NCI-H1048 (cell line): Measurements from ENCODE around the gene TAF11L3.
"Not testable (repeated sequence)": the region's sequence is repeated elsewhere in the genome, so short reads cannot be mapped to it uniquely, and the experiment has no call there.

Source experiments
- DNase-seq: peaks from one replicate; lab custom pipeline; 2025; lab: John Stamatoyannopoulos, UW

Gene TAF11L3

GRCh38 chr5:17518067-17518466, at the start of gene TAF11L3:
TSS of gene TAF11L3 (plus strand) at chr5:17518367.
- DNase-seq, result not testable (repeated sequence)

DNA sequence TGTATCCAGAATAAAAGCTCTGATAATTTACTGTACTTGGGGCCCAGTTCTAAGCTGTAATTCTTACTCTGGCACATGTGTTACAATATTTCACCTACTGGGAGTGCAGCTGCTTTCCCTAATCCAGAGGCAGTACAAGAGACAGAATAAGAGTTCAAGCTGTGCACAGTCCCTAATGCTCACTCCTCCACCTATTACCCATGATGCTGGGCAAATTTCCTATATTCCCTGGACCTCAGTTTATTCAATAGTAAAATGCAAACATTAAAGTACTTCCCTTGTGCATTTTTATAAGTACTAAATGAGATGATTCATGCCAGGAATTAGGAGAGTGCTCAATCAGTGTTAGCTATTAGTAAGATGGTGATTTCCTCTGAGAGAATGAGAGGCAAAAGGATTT, 48.1 kb upstream of the TAF11L3 start:
- no peak for DNase-seq

DNA sequence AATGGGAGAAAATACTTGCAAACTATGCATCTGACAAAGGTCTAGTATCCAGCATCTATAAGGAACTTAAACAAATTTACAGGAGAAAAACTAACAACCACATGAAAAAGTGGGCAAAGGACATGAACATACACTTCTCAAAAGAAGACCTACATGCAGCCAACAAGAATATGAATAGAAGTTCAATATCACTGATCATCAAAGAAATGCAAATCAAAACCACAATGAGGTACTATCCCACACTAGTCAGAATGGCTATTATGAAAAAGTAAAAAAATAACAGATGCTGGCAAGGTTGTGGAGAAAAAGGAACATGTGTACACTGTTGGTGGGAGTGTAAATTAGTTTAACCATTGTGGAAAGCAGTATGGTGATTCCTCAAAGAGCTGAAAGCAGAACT, 43.1 kb upstream of the TAF11L3 start:
- not testable (repeated sequence) for DNase-seq

DNA sequence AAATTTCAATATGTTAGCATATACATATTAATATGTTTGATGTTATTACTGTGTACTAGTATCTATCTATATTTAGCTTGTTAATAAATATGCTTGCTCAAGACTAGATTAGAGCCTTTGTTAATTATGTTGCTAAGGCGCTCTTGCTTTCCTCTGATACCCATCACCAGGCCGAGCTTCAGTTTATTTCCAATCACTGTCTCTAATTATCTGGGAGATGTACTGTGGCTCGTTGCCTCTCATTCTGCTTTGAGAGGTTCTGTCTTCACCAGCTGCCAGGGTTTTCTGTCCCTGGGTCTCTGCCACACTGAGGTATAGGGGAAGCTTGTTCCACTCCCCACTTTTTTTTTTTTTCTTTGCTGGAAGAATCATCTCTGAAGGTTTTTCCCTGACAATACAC, 41.1 kb upstream of the TAF11L3 start:
- DNase-seq, result no peak

DNA sequence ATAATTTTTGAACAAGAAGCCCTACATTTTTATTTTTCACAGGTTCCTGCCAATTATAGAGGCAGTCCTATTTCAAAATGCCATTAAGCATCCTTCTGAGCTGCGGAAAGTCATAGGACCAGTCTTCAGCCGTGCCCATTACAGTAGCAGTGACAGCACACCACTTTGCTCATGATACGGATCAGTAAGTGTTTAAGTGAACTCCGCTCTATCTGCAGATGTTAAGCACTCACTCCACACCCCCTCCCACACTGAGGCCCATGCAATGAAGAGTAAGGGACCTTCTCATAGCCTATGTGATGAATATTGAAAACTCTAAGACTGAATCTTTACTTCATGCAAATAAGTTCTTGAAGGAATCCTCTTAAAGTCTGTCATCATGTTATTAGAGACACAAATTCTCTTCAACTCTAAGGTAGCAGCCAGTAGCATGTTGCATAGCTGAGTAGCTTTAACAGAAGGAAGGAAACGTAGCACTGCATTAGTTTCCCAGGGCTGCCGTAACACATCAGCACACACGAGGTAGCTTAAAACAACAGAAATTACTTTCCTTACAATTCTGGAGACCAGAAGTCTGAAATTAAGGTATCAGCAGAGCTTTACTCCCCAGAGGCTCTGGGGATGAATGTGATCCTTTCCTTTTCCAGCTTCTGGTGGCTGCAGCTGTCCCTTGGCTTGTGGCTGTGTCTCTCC, 40.4 kb upstream of the TAF11L3 start:
- no peak for DNase-seq

GRCh38 chr5:17481378-17481777, 36.8 kb upstream of the TAF11L3 start:
- no peak for DNase-seq

GRCh38 chr5:17482790-17483189, 35.4 kb upstream of the TAF11L3 start:
- no peak for DNase-seq

- DNase-seq, result not testable (repeated sequence)
Measured at GRCh38 chr5:17486464-17487173, 31.5 kb upstream of the TAF11L3 start.

- no peak for DNase-seq
Measured at GRCh38 chr5:17487174-17487512, 31.0 kb upstream of the TAF11L3 start.

DNA sequence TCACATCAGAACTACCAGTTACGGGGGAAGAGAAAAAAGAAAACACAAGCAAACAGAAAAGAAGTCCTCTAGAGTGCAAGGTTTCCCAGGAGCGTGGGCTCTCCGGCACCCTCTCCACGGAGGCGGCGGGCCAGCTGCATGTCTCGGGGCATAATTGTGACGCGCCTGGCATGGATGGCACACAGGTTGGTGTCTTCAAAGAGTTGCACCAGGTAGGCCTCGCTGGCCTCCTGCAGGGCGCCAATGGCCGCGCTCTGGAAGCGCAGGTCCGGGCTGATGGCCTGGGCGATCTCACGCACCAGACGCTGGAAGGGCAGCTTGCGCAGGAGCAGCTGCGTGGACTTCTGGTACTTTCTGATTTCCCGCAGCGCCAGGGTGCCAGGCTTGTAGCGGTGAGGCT, 26.9 kb upstream of the TAF11L3 start:
- not testable (repeated sequence) for DNase-seq

DNA sequence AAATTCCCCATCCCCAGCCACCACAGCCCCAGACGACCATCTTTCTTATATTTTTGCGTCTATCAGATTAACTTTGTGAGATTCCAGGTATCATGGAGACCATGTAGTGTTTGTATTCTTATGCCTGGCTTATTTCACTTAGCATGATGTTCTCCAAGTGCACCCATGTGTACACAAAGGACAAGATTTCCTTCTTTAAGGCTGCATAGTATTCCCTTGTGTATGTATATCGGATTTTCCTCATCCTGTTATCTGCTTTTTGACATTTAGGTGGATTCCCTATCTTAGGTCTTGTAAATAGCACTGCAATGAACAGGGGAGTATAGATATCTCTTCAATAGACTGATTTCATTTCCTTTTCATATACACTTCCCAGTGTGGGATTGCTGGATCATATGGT, 25.4 kb upstream of the TAF11L3 start:
- DNase-seq, result no peak

DNA sequence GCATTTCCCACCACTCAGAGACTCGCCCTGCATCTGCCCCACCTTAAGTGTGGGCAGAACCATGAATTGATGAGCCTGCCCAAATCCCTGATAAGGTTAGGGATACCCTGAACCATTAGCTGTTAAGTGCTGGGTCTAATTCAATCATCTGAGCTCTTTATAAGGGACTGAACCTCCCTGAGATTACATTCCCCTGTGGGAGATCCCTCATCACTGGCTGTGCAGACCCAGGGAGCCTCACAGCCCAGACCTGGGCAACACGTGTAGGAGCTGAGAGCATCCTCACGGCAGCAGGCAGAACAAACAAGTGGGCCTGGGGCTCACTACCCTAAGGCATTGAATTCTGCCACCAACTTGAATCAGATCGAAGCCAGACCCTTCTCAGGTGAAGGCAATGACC, 20.7 kb upstream of the TAF11L3 start:
- DNase-seq, result no peak

DNA sequence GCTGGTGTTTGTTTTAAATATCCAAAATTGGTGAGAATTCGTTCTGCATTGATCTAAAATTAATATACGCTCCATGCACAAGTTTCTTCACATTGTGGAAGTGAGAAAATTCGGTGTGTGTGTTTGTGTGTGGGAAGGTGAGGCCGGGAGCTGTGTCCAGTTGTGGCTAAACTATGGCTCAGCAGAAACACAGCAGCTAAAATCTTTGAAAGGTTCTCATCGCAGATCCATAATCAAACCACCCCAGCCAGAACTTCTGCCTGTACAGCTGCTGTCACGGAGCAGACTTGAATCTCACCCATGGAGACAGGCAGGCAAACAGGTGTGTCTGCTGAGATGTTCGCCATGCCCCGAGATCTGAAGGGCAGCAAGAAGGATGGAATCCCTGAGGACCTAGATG, 20.2 kb upstream of the TAF11L3 start, which contains the start of gene TAF11L2:
TSS of gene TAF11L2 (plus strand) at position 301 of the 400 bp plus-strand sequence.
- not testable (repeated sequence) for DNase-seq

DNA sequence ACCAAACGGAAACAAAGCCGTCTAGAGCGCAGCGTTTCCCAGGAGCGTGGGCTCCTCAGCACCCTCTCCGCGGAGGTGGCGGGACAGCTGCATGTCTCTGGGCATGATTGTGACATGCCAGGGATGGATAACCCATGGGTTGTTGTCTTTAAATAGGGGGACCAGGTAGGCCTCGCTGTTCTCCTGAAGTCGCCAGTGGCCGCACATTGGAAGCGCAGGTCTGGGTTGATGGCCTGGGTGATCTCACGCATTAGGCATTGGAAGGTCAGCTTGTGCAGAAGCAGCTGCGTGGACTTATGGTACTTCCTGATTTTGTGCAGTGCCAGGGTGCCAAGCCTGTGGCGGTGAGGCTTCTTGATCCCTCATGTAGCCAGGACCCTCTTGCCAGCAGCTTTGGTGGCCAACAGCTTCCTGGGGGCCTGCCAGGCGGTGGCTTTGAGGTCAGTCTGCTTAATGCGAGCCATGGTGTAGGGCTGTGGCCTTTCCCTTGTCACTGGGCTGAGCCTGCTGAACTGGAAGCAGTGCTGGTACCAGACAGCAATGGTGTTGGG, 6.3 kb upstream of the TAF11L3 start:
- no peak for DNase-seq

DNA sequence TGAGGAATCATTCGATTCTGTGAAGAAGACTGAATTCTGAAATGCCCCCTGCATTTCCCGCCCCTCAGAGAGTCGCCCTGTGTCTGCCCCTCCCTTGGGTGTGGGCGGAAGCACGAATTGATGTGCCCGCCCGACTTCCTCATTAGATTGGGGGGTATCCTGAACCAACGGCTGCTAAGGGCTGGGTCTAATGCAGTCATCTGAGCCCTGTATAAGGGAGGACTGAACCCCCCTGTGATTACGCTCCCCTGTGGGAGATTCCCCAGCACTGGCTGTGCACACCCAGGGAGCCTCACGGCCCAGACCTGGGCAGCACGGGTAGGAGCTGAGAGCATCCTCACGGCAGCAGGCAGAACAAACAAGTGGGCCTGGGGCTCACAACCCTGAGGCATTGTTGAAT, 641 bp upstream of the TAF11L3 start:
- not testable (repeated sequence) for DNase-seq

- DNase-seq, result not testable (repeated sequence)
Measured at GRCh38 chr5:17519508-17519907, 1.3 kb downstream of the TAF11L3 start.

DNA sequence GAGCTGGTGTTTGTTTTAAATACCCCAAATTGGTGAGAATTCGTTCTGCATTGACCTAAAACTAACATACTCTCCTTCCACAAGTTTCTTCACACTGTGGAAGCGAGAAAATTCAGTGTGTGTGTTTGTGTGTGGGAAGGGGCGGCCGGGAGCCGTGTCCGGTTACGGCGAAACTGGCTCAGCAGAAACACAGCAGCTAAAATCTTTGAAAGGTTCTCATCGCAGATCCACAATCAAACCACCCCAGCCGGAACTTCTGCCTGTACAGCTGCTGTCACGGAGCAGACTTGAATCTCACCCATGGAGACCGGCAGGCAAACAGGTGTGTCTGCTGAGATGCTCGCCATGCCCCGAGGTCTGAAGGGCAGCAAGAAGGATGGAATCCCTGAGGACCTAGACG, 3.3 kb downstream of the TAF11L3 start, which contains the start of gene TAF11L4:
TSS of gene TAF11L4 (plus strand) at position 301 of the 400 bp plus-strand sequence.
- DNase-seq, result not testable (repeated sequence)

GRCh38 chr5:17524935-17525334, 6.8 kb downstream of the TAF11L3 start, which contains the start of gene TAF11L5:
TSS of gene TAF11L5 (plus strand) at chr5:17525235.
- not testable (repeated sequence) for DNase-seq

- DNase-seq, result not testable (repeated sequence)
Measured at GRCh38 chr5:17526504-17526903, 8.3 kb downstream of the TAF11L3 start.

- DNase-seq, result not testable (repeated sequence)
Measured at GRCh38 chr5:17528369-17528768, 10.2 kb downstream of the TAF11L3 start, which contains the start of gene TAF11L6. TSS of gene TAF11L6 (plus strand) at chr5:17528669.
